ENCODE results near the gene DHDDS. TPM values are rescaled to one million over a fixed set of nuclear protein-coding genes. Genes with fewer than 3 reads are reported as not detected.

DHDDS gene
- total and polyA plus RNA-seq, 2 donors from 2014 or later = 41.8 to 53.4 TPM

DNA sequence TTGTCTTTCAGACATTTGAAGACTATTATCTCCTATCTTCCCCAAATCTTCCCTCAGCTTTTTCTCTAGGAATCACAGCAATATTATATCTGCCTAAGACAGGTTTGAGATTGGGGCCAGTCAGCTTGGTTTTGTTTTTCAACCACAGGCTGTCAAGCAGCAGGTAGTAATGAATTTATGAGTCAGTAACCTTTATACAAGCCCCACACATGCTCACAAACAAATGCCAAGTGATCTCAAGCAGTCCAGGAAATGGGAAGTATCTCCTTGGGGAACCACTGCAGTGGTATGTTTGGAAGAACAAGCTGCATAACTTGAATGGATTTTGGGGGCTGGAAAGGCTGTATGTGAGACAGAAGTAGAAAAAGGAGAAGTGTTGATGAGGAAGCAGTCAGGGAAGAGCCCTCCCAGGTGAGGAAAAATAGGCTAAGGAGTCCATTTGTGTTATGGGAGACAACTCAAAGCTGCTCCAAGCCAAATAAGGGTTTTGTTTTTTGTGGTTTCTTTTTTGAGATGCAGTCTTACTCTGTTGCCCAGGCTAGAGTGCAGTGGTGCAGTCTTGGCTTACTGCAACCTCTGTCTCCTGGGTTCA is 2.1 kb downstream of the DHDDS start:
- H3K4me3 ChIP-seq (ENCODE audit: low read length in 3 of 3) = no peak overlapping the region
- H3K27me3 ChIP-seq (ENCODE audit: control insufficient read depth, insufficient read depth, low read length) = no peaks in the 10 kb centered on the region
- H3K4me1 ChIP-seq (ENCODE audit: control insufficient read depth in 2 of 3, insufficient read depth in 2 of 3, low read depth in 1 of 3, low read length in 3 of 3) = peaks cover 0 to 7% (median 0%) of the 10 kb centered on the region in 3 donors
- H3K36me3 ChIP-seq (ENCODE audit: control insufficient read depth in 2 of 3, insufficient read depth in 3 of 3, low read length in 3 of 3) = peaks cover 4 to 16% (median 13%) of the 10 kb centered on the region in 3 donors
- no peak for TF ChIP-seq CTCF (IDR thresholded peaks at IDR 0.05; ENCODE audit: borderline replicate concordance, extremely low read depth, insufficient read depth)
- no peak overlapping the region for H3K27ac ChIP-seq (ENCODE audit: low read depth in 2 of 2, low read length in 2 of 2)
- no peak for FAIRE-seq
- H3K9ac ChIP-seq (ENCODE audit: low read length in 3 of 3) = no peak overlapping the region
- no peaks in the 10 kb centered on the region for H3K9me3 ChIP-seq (ENCODE audit: control insufficient read depth in 2 of 3, insufficient read depth in 1 of 3, low read length in 3 of 3)
- DNase-seq = no peak
- intact Hi-C loops (cut with DNase I) = no loop called here

GRCh38 chr1:26438041-26438440 is 5.9 kb downstream of the DHDDS start:
- Histone ChIP-seq H3K9me3 (ENCODE audit: control insufficient read depth in 2 of 3, insufficient read depth in 1 of 3, low read length in 3 of 3) (no peaks in the 10 kb centered on the region), H3K4me3 (ENCODE audit: low read length in 3 of 3) (no peak overlapping the region), H3K27me3 (ENCODE audit: control insufficient read depth, insufficient read depth, low read length) (no peaks in the 10 kb centered on the region), H3K9ac (ENCODE audit: low read length in 3 of 3) (no peak overlapping the region), H3K36me3 (ENCODE audit: control insufficient read depth in 2 of 3, insufficient read depth in 3 of 3, low read length in 3 of 3) (peaks cover 8 to 41% (median 25%) of the 10 kb centered on the region in 3 donors), H3K4me1 (ENCODE audit: control insufficient read depth in 2 of 3, insufficient read depth in 2 of 3, low read depth in 1 of 3, low read length in 3 of 3) (no peaks in the 10 kb centered on the region), H3K27ac (ENCODE audit: low read depth in 2 of 2, low read length in 2 of 2) (no peak overlapping the region)
- DNase-seq (no peak), FAIRE-seq (no peak)
- intact Hi-C loops (cut with DNase I) = no loop called here
- TF ChIP-seq CTCF (IDR thresholded peaks at IDR 0.05; ENCODE audit: borderline replicate concordance, extremely low read depth, insufficient read depth) = no peak

- H3K9ac ChIP-seq (ENCODE audit: low read length in 3 of 3) = no peak overlapping the region
- intact Hi-C loops (cut with DNase I) = no loop called here
- H3K27ac ChIP-seq (ENCODE audit: low read depth in 2 of 2, low read length in 2 of 2) = no peak overlapping the region
- no peak overlapping the region for H3K4me3 ChIP-seq (ENCODE audit: low read length in 3 of 3)
- FAIRE-seq (no peak), DNase-seq (no peak)
- no peaks in the 10 kb centered on the region for H3K9me3 ChIP-seq (ENCODE audit: control insufficient read depth in 2 of 3, insufficient read depth in 1 of 3, low read length in 3 of 3)
- no peaks in the 10 kb centered on the region for H3K4me1 ChIP-seq (ENCODE audit: control insufficient read depth in 2 of 3, insufficient read depth in 2 of 3, low read depth in 1 of 3, low read length in 3 of 3)
- TF ChIP-seq CTCF (IDR thresholded peaks at IDR 0.05; ENCODE audit: borderline replicate concordance, extremely low read depth, insufficient read depth) = no peak
- peaks cover 10 to 56% (median 40%) of the 10 kb centered on the region in 3 donors for H3K36me3 ChIP-seq (ENCODE audit: control insufficient read depth in 2 of 3, insufficient read depth in 3 of 3, low read length in 3 of 3)
- no peaks in the 10 kb centered on the region for H3K27me3 ChIP-seq (ENCODE audit: control insufficient read depth, insufficient read depth, low read length)
Measured at GRCh38 chr1:26440259-26440658, 8.1 kb downstream of the DHDDS start.

DNA sequence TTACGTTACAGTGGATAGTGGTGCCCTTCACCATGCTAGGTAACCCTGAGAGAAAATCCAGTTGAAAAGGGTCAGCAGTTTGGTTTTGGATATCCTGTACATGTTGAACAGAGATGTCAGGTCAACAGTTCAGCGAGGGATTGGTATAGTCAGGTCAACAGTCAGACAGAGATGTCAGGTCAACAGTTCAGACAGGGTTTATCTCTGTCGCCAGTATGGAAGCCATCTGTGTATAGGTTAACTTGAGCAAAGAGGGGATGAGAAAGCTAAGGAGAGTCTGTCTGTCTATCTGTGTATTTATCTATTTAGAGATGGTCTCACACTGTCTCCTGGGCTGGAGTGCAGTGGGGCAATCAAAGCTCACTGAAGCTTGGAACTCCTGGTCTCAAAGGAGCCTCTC is 17.7 kb downstream of the DHDDS start:
- Histone ChIP-seq H3K36me3 (ENCODE audit: control insufficient read depth in 2 of 3, insufficient read depth in 3 of 3, low read length in 3 of 3) (peaks cover 3 to 26% (median 14%) of the 10 kb centered on the region in 3 donors), H3K9ac (ENCODE audit: low read length in 3 of 3) (no peak overlapping the region), H3K27me3 (ENCODE audit: control insufficient read depth, insufficient read depth, low read length) (no peaks in the 10 kb centered on the region), H3K27ac (ENCODE audit: low read depth in 2 of 2, low read length in 2 of 2) (no peak overlapping the region), H3K4me3 (ENCODE audit: low read length in 3 of 3) (no peak overlapping the region), H3K4me1 (ENCODE audit: control insufficient read depth in 2 of 3, insufficient read depth in 2 of 3, low read depth in 1 of 3, low read length in 3 of 3) (no peaks in the 10 kb centered on the region), H3K9me3 (ENCODE audit: control insufficient read depth in 2 of 3, insufficient read depth in 1 of 3, low read length in 3 of 3) (no peaks in the 10 kb centered on the region)
- DNase-seq = no peak
- intact Hi-C loops (cut with DNase I) = no loop called here
- no peak for FAIRE-seq
- TF ChIP-seq CTCF (IDR thresholded peaks at IDR 0.05; ENCODE audit: borderline replicate concordance, extremely low read depth, insufficient read depth) = no peak
